HFFc6 (cell line): ENCODE results near the gene EPGN. TPM values are rescaled to one million over a fixed set of nuclear protein-coding genes. Genes with fewer than 3 reads are reported as not detected.

ENCODE experiments used
- DNase-seq: peaks from one replicate; pipeline ENCODE4 v3.0.0-alpha.2; 2018
- H3K27ac Mint-ChIP-seq: 2 replicates; pipeline ENCODE4 v1.8.0; 2020; ENCODE audit warnings: mild to moderate bottlenecking, mixed read lengths
- H3K27me3 Mint-ChIP-seq: 2 replicates; pipeline ENCODE4 v1.8.0; 2021; ENCODE audit warnings: mild to moderate bottlenecking, moderate library complexity, mixed read lengths; ENCODE audit not compliant: insufficient read depth
- H3K36me3 Mint-ChIP-seq: 2 replicates; pipeline ENCODE4 v1.8.0; 2021; ENCODE audit warnings: low read depth, mixed read lengths
- H3K4me1 Mint-ChIP-seq: 2 replicates; pipeline ENCODE4 v1.8.0; 2020; ENCODE audit warnings: low read depth, mixed read lengths
- H3K4me3 Mint-ChIP-seq: 2 replicates; pipeline ENCODE4 v1.8.0; 2020; ENCODE audit warnings: mild to moderate bottlenecking, moderate library complexity, mixed read lengths
- H3K9me3 Mint-ChIP-seq: 2 replicates; pipeline ENCODE4 v1.8.0; 2020; ENCODE audit warnings: mild to moderate bottlenecking, mixed read lengths
- total RNA-seq, 6 experiments: library from RNA; stranded (reverse); fragmentation: NEBNext Ultra II Directional; extraction: Animal tissue kit (Norgen Biotek cat#: 25700); gene quantifications; 2 replicates in 1 of 6; 3 replicates in 5 of 6; pipeline ENCODE4 v1.2.3, GENCODE V29; 2021
- TF ChIP-seq, protein P1 (sequence below): fragments of 200-600 bp; sonication (generic); IDR thresholded peaks from 2 replicates; pipeline ENCODE4 v1.5.0; 2021; ENCODE audit warnings: antibody characterized with exemption, mild to moderate bottlenecking

Gene EPGN
- total RNA-seq, 6 experiments from 2014 or later: 0.33 to 3.3 (median 0.71) TPM; not detected in 1

DNA sequence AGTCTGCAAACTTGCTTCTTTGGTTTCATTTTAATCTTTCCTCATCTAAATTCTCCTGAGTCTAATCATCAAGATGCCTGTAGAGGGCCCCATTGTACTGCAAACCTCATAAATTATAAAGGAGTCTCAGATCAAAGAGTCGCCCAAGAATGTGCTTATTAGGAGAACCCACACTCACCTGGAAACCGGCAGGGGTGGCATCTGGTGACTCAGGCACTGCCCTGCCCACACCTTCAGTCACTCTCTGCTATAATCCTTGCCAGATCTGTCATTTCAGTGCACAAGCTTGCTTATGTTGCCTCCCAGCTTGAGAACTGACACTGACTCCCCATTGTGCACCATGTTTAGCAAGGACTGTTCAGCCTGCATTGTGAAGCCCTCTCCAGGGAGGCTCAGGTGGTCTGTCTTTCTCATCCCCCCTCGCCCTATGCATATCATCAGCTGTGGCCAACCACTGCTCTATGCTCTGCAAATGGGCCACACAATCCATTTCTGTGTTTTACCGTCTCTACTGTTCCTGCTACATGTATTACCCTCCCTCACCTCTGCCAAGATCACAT lies 12.4 kb downstream of the EPGN start:
- H3K9me3 Mint-ChIP-seq: no peaks in the 10 kb centered on the region
- H3K27me3 Mint-ChIP-seq: no peaks in the 10 kb centered on the region
- H3K36me3 Mint-ChIP-seq: no peaks in the 10 kb centered on the region
- peak overlapping the region; percentile 14 for H3K27ac Mint-ChIP-seq
- peaks cover 42% of the 10 kb centered on the region for H3K4me1 Mint-ChIP-seq
- TF ChIP-seq, protein P1, sequence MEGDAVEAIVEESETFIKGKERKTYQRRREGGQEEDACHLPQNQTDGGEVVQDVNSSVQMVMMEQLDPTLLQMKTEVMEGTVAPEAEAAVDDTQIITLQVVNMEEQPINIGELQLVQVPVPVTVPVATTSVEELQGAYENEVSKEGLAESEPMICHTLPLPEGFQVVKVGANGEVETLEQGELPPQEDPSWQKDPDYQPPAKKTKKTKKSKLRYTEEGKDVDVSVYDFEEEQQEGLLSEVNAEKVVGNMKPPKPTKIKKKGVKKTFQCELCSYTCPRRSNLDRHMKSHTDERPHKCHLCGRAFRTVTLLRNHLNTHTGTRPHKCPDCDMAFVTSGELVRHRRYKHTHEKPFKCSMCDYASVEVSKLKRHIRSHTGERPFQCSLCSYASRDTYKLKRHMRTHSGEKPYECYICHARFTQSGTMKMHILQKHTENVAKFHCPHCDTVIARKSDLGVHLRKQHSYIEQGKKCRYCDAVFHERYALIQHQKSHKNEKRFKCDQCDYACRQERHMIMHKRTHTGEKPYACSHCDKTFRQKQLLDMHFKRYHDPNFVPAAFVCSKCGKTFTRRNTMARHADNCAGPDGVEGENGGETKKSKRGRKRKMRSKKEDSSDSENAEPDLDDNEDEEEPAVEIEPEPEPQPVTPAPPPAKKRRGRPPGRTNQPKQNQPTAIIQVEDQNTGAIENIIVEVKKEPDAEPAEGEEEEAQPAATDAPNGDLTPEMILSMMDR: peak; percentile 82
- DNase-seq: peak; percentile 76
- peak overlapping the region; percentile 74 for H3K4me3 Mint-ChIP-seq

DNA sequence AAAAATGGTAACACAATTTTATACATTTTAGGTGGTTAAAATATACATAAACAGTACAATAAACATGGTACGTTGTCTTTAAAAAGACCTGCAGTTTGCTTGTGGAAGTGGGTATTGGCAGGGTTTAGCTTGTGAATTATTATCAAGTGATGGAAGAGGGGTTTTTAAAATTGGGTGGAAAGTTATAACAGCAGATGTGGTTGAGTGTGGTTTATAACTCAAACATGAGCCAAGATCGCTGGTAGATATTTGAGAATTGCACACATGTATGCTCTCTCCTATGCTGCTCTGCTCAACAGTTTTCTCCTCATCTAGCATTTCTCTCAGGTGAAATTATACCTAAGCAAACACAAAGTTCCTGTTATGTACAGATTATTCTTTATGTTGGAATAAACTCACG lies 14.0 kb downstream of the EPGN start:
- no peaks in the 10 kb centered on the region for H3K27me3 Mint-ChIP-seq
- H3K4me3 Mint-ChIP-seq: no peak overlapping the region
- H3K36me3 Mint-ChIP-seq: no peaks in the 10 kb centered on the region
- TF ChIP-seq, protein P1: no peak
- DNase-seq: no peak
- H3K9me3 Mint-ChIP-seq: no peaks in the 10 kb centered on the region
- no peak overlapping the region for H3K27ac Mint-ChIP-seq
- H3K4me1 Mint-ChIP-seq: peaks cover 34% of the 10 kb centered on the region

DNA sequence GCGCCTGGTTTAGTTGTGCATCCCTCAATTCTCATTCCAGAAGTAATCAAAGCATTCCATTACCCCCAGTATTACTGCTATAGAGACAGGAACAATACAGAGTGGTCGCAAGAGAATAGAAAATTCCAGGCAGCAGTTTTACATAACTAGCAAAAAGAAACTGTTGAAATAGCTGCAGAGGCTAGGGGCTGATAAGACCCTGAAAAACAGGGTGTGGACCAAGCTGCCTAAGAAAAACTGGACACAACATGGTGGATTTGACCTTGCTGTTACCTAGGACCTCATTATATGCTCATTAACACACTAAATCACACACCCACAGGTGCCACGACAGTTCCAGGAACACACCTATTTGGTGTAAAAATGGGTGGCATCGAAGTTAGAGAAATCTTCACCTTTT lies 15.4 kb downstream of the EPGN start:
- no peak overlapping the region for H3K4me3 Mint-ChIP-seq
- H3K27ac Mint-ChIP-seq: no peak overlapping the region
- no peaks in the 10 kb centered on the region for H3K36me3 Mint-ChIP-seq
- DNase-seq: no peak
- no peaks in the 10 kb centered on the region for H3K27me3 Mint-ChIP-seq
- H3K4me1 Mint-ChIP-seq: peaks cover 45% of the 10 kb centered on the region
- TF ChIP-seq, protein P1: no peak
- no peaks in the 10 kb centered on the region for H3K9me3 Mint-ChIP-seq

DNA sequence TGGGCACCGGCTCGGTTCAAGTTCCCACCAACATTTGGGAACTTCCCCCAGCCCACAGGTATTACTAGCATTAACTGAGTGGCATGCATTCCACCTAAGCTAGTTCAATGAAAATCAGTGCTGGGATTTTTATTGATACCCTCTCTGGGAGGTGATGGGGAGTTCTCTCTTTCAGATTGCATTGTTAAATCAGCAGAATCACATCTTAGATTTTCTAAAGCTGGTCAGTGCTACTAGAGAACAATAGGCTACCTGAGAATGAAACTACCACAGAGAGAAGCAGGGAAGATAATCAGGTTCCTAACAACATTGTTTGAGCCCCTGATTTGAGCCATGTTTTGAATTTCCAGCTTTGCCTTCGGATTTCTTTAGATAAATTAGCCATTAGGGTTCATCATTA lies 16.0 kb downstream of the EPGN start:
- no peak for DNase-seq
- Mint-ChIP-seq H3K4me1 (peaks cover 50% of the 10 kb centered on the region), H3K4me3 (no peak overlapping the region), H3K36me3 (peaks cover 5% of the 10 kb centered on the region; the same call in 1 of the 2 replicates), H3K27me3 (no peaks in the 10 kb centered on the region), H3K9me3 (peaks cover 3% of the 10 kb centered on the region; the same call in 1 of the 2 replicates), H3K27ac (no peak overlapping the region)
- TF ChIP-seq, protein P1: no peak

DNA sequence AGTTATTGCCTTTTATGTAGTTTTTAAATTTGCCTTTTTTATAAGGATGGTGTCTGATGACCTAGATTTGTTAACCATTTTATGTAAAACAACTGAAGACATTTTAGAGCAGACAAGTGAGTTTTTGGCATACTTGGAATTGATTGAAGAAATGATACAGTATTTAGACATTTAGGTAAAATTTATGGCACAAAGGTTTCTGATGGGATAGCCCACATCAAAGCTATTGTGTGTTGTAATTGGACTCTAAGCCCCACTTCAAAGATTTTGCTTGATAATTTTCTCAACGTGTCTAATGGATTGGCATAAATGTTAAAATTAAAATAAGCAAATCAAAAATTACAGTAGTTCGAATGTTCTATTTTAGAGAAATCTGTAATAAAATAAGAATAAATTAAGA lies 17.6 kb downstream of the EPGN start:
- Mint-ChIP-seq H3K9me3 (peaks cover 11% of the 10 kb centered on the region), H3K4me1 (peaks cover 50% of the 10 kb centered on the region), H3K4me3 (no peak overlapping the region), H3K27me3 (no peaks in the 10 kb centered on the region; the same call in 1 of the 2 replicates), H3K27ac (no peak overlapping the region), H3K36me3 (peaks cover 18% of the 10 kb centered on the region)
- DNase-seq: no peak
- TF ChIP-seq, protein P1: no peak
